ENCODE results near the gene VSIR.

VSIR gene

DNA sequence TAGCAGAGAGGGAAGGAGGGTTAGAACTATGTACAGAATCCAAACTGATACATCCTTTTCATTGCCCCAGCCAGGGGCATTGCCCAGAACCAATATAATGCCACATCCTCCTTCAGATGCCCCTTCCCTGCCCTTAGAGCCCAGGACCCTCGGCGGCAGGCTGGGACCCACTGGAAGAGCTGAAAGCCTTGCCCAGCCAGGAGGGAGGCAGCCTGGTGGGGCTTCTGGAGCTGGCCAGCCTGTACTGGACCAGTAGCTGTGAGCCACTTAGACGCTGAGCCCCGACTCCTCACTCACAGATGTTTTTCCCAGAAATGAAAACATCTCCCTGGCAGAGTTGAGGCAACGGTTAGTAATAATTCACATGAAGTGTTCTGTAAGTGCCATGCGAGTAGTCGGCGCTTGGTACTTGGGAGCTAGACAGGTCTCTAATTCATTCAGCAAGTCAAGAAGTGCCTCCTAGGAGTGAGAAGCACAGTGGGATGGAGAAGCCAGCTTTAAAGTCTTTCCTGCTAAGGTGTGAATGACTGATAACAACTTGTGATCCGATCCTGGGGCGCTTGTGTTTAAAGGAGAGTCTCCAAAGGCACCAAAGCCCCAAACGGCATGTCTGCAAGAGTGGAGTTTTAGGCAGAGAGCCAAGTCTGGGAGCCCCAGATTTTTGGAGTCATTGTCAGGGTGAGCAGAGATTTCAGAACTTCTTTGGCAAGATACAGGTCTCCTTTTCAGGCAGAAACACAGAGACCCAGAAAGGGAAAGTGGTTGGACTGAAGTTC, 9.8 kb downstream of the VSIR start:
- in situ Hi-C loops (cut with HindIII; ENCODE audit: low sequenced_read_pairs) = no loop called here
- DNase-seq (ENCODE audit: low read depth) = no peak
- TF ChIP-seq, protein P1, sequence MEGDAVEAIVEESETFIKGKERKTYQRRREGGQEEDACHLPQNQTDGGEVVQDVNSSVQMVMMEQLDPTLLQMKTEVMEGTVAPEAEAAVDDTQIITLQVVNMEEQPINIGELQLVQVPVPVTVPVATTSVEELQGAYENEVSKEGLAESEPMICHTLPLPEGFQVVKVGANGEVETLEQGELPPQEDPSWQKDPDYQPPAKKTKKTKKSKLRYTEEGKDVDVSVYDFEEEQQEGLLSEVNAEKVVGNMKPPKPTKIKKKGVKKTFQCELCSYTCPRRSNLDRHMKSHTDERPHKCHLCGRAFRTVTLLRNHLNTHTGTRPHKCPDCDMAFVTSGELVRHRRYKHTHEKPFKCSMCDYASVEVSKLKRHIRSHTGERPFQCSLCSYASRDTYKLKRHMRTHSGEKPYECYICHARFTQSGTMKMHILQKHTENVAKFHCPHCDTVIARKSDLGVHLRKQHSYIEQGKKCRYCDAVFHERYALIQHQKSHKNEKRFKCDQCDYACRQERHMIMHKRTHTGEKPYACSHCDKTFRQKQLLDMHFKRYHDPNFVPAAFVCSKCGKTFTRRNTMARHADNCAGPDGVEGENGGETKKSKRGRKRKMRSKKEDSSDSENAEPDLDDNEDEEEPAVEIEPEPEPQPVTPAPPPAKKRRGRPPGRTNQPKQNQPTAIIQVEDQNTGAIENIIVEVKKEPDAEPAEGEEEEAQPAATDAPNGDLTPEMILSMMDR (IDR thresholded peaks at IDR 0.05; ENCODE audit: low read depth, low read length, missing control alignments) = no peak
- no peak overlapping the region for H3K4me3 ChIP-seq (ENCODE audit: low read depth, low read length)

DNA sequence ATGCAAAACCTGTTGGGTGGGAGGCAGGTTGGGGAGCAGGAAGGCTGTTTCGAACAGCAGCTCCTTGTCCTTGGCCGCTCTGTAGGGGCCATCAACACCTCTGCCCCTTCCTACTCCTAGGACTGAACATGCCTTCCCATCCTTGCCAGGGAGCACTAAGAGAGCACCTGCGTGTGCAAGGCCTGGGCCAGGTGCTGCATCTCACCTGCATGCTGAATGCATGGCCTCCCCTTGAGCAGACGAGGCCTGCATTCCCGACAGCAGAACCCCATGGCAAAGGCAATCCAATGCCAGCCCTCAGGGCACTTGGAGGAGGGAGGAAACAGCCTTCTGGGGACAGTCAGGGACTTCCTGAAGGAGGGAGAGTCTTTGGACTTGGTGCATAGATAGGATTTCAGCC, 11.0 kb downstream of the VSIR start:
- TF ChIP-seq, protein P1 (IDR thresholded peaks at IDR 0.05; ENCODE audit: low read depth, low read length, missing control alignments) = no peak
- no peak overlapping the region for H3K4me3 ChIP-seq (ENCODE audit: low read depth, low read length)
- DNase-seq (ENCODE audit: low read depth) = no peak
- in situ Hi-C loops (cut with HindIII; ENCODE audit: low sequenced_read_pairs) = no loop called here

DNA sequence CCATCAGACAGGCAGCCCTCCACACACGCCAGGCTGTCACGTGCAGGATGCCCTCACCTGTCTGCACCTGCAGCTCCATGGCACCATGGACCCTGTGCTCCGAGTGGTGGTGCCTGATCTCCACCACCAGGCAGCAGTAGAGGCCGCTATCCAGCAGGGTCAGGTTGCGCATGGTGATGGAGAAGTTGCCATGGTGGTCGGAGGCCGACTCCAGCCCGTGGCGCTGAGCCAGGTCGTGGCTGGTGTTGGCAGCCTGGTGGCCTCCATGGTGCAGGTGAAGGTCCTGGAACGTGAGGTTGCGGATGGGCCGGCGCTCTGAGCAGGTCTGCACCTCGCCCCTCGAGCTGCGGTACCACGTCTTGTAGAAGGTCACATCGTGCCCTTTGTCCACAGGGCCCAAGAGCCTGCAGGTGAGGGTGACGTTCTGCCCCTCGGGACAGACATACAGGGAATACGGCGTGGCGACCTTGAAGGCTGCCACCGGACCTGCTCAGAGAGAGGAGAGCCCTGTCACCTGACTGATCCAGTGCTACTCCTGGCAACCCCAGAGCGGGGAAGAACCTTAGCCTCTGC, 11.7 kb downstream of the VSIR start:
- TF ChIP-seq, protein P1 (IDR thresholded peaks at IDR 0.05; ENCODE audit: low read depth, low read length, missing control alignments) = no peak
- H3K4me3 ChIP-seq (ENCODE audit: low read depth, low read length) = no peak overlapping the region
- no peak for DNase-seq (ENCODE audit: low read depth)
- in situ Hi-C loops (cut with HindIII; ENCODE audit: low sequenced_read_pairs) = no loop called here

DNA sequence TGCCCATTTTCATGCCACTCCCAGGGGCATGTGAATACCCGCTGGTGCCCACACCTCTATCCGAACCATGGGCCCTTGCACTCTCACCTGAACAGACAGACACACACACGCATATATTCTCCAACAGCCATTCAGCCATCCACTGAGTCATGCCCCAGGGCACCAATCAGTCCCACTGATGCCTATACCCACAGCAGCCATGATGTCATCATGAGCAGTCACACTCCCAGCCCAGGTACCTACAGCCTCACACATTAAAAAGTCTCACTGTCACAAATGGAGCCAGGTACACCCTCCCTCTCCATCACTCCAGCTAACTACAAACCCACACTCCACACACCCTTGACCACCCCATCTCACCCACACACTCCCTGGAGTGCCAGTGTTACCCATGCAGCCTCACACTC, 12.2 kb downstream of the VSIR start:
- no peak overlapping the region for H3K4me3 ChIP-seq (ENCODE audit: low read depth, low read length)
- in situ Hi-C loops (cut with HindIII; ENCODE audit: low sequenced_read_pairs) = no loop called here
- DNase-seq (ENCODE audit: low read depth) = no peak
- TF ChIP-seq, protein P1 (IDR thresholded peaks at IDR 0.05; ENCODE audit: low read depth, low read length, missing control alignments) = no peak

DNA sequence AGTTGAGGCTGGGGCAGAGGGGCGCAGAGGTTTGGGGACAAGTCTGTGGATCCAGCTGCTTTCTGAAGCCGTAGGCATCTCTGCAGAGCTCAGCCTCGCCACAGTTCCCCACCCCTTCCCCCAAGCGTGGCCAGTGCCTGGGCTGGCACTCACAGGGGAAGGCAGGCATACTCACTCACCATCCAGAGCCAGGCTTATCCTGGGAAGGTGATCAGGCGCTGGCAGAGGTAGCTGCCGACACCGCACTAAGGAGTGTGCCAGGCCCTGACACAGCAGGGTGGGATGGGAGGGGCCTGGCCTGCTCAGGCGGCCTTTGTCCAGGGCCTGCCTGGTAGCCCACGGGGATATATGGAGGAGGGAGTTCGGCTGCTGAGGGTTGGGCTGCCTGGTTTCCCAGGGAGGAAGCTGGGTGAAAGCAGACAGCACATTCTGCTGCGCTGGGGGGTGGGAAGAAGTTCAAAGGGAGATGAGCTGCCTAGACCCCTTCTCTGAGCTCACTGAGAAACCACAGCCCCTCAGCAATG, 15.9 kb downstream of the VSIR start:
- DNase-seq (ENCODE audit: low read depth) = no peak
- H3K4me3 ChIP-seq (ENCODE audit: low read depth, low read length) = no peak overlapping the region
- TF ChIP-seq, protein P1 (IDR thresholded peaks at IDR 0.05; ENCODE audit: low read depth, low read length, missing control alignments) = no peak
- in situ Hi-C loops (cut with HindIII; ENCODE audit: low sequenced_read_pairs) = no loop called here

DNA sequence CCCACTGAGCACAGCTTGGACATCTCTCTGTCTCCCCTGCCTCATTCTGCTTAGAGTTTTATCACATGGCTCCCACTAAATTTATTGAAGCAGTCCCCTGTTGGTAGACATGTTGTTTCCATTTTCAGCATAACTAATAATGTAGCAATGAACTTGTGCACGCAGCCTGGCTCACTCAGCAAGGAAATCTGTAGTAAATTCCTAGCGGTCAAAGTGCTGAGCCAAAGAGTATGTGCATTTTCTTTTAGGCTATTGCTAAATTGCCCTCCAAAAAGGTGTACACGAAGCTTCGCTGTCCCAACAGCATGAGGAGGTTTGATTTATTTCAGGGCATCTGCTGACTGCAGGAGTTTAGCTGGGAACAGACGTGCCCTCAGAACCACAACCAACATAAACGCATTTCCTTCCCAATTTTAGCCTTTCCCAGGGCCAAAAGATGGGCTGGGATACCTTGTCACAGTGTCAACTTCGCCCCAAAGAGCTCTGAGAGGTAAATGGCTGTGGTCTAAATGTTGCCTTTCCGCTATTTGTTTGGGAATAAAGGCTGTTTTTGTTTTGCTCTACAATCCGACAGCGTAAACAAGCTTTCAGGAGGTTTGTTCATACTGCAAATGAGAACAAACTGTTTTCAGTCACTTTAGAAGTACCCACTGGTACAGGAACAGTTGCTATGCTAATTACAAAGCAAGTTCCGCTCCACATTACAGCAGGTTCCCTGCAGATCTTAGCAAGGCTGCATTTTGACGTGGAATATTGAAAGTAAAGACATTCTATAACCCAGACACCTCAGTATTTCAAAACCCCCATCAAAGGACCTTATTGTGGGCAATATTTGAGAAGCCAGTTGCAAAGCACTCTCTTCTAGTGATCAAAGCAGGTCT, 16.8 kb downstream of the VSIR start:
- TF ChIP-seq, protein P1 (IDR thresholded peaks at IDR 0.05; ENCODE audit: low read depth, low read length, missing control alignments) = no peak
- H3K4me3 ChIP-seq (ENCODE audit: low read depth, low read length) = no peak overlapping the region
- no peak for DNase-seq (ENCODE audit: low read depth)
- in situ Hi-C loops (cut with HindIII; ENCODE audit: low sequenced_read_pairs) = no loop called here
